ENCODE data around the gene NPPA.
A peak's percentile ranks its signal among the peaks of the same experiment; 100 is the strongest.

The NPPA gene

GRCh38 chr1:11845641-11846335 lies 1.8 kb downstream of the NPPA start:
- peak; percentile 3 for DNase-seq (ENCODE audit: low read depth)
- H3K4me3 ChIP-seq (ENCODE audit: low read depth, low read length): no peak overlapping the region
- no peak for TF ChIP-seq CTCF (IDR thresholded peaks at IDR 0.05; ENCODE audit: control insufficient read depth, extremely low read depth, insufficient read depth)

- no peak for TF ChIP-seq CTCF (IDR thresholded peaks at IDR 0.05; ENCODE audit: control insufficient read depth, extremely low read depth, insufficient read depth)
- H3K4me3 ChIP-seq (ENCODE audit: low read depth, low read length): no peak overlapping the region
- DNase-seq (ENCODE audit: low read depth): no peak
Observed at GRCh38 chr1:11842154-11843041, 5.2 kb downstream of the NPPA start.

DNA sequence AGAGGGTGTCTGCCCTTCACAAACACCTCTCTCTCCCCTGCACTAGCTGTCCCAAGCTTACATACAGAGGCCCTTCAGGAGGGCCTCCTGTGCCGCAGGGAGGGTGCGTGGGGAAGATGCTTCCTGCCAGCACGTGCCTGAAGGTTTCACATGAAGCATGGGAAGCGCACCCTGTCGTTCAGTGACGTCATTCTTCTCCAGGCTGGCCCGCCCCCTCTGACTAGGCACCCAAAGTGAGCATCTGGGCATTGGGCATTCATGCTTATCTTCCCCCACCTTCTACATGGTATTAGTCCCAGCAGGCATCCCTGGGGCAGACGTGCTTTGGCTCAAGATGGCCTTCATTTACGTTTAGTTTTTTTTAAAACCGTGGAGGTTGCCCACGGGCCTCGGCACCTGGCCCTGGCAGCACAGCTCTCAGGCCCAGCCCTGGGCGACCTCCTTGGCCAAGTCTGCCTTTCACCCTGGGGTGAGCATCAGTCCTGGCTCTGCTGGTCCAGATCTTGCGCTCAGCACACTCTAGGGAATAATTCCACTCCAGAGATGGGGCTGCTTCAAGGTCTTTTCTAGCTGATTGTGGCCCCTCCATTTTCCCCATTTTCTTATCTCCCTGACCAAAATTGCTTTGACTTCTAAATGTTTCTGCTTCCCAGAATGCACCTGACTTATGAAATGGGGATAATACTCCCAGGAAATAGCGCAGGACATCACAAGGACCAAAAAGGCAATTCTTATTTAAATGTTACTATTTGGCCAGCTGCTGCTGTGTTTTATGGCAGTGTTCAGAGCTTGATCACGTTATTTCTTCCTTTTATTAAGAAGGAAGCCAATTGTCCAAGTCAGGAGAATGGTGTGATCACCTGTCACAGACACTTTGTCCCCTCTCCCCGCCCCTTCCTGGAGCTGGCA lies 6.1 kb downstream of the NPPA start:
- no peak for TF ChIP-seq CTCF (IDR thresholded peaks at IDR 0.05; ENCODE audit: control insufficient read depth, extremely low read depth, insufficient read depth)
- H3K4me3 ChIP-seq (ENCODE audit: low read depth, low read length): no peak overlapping the region
- no peak for DNase-seq (ENCODE audit: low read depth)

DNA sequence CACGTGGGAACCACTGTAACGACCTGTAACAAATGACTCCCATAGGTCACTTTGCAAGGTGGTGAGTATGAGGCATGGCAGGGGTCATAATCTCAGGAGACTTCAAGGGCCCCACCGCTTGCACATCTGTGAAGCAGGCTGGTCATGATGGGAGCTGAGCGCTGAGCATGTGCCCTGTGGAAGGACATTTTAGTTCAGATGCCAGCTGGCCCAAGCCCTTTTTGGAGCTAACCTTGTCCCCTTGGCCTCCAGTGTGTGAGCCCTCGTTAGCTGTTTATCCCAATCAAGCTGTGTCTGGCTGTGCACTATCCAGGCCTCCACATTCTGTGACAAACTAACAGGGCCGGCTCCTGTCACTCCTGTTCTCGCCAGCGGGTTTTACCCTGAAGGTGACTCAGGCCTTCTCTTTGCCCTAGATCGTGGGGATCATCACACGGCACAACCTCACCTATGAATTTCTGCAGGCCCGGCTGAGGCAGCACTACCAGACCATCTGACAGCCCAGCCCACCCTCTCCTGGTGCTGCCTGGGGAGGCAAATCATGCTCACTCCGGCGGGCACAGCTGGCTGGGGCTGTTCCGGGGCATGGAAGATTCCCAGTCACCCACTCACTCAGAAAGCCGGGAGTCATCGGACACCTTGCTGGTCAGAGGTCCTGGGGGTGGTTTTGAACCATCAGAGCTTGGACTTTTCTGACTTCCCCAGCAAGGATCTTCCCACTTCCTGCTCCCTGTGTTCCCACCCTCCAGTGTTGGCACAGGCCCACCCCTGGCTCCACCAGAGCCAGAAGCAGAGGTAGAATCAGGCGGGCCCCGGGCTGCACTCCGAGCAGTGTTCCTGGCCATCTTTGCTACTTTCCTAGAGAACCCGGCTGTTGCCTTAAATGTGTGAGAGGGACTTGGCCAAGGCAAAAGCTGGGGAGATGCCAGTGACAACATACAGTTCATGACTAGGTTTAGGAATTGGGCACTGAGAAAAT lies 7.6 kb downstream of the NPPA start:
- DNase-seq (ENCODE audit: low read depth): no peak
- H3K4me3 ChIP-seq (ENCODE audit: low read depth, low read length): no peak overlapping the region
- TF ChIP-seq CTCF (IDR thresholded peaks at IDR 0.05; ENCODE audit: control insufficient read depth, extremely low read depth, insufficient read depth): no peak

GRCh38 chr1:11838349-11839272 lies 9.0 kb downstream of the NPPA start:
- no peak overlapping the region for H3K4me3 ChIP-seq (ENCODE audit: low read depth, low read length)
- DNase-seq (ENCODE audit: low read depth): peak; percentile 8

More at GRCh38 chr1:11838349-11839272, 9.0 kb downstream of the NPPA start:
- TF ChIP-seq CTCF (IDR thresholded peaks at IDR 0.05; ENCODE audit: control insufficient read depth, extremely low read depth, insufficient read depth): peak; percentile 99

Data from LNCaP clone FGC (cell line).